ENCODE results near the gene HSPG2. TPM values are rescaled to one million over a fixed set of nuclear protein-coding genes. Genes with fewer than 3 reads are reported as not detected.
A peak's percentile ranks its signal among the peaks of the same experiment; 100 is the strongest.

Gene HSPG2
- total RNA-seq, 1 donor from 2014 or later: 257 TPM

GRCh38 chr1:21783679-21784603 lies 153.2 kb downstream of the HSPG2 start:
- Histone ChIP-seq H3K36me3 (no peaks in the 10 kb centered on the region), H3K27me3 (ENCODE audit: low read depth) (no peaks in the 10 kb centered on the region), H3K4me3 (peak overlapping the region; percentile 85), H3K9me3 (replicated peaks) (no peaks in the 10 kb centered on the region), H3K4me1 (peaks cover 39% of the 10 kb centered on the region), H3K27ac (replicated peaks) (peak overlapping the region; percentile 97)
- DNase-seq: no peak
- intact Hi-C loops (cut with micrococcal nuclease): no loop called here
- TF ChIP-seq CTCF (IDR thresholded peaks at IDR 0.05; ENCODE audit: borderline replicate concordance): no peak

DNA sequence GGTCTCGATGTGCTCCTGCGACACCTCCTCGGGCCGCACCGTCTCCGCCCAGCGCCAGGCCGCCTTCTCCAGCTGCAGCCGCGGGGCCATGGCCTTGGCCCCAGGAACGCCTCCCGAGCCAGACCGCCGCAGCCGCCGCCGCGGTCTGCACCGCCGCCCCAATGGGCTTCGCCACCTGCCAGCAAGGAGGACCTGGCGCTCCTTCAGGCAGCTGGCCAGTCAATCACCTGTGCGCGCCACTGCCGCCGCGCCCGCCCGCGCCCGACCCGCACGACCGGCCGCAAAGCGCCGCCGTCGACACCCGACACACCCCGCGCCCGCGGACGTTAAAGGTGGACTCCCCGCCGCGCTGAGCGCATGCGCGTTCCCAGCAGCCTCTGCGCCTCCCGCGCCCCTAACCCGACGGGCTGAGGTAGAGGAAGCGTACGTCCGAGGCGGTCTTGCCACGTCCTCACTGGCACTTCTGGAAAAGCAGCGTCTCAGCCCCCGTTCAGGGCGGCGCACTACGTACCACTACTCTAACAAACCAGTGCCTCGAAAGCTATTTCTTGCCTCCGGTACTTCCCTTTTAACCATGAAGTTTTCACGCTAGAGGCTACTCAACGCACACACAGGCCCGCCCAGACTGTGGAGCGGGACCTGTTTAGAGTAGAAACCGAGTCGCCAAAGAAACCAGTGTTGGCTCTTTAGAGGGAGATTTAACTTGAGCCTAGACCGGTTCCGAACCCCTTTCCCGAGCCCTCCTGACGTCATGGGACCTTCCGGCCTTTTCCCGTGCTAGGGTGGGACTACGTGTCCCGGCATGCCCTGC lies 154.0 kb downstream of the HSPG2 start, which contains the start of gene USP48:
Gene USP48 (minus strand): TSS at position 282 of the 811 bp plus-strand sequence. CDS start 192 bp downstream, at position 90.
- H3K36me3 ChIP-seq: no peaks in the 10 kb centered on the region
- intact Hi-C loops (cut with micrococcal nuclease): no loop called here
- peak; percentile 96 for DNase-seq

DNA sequence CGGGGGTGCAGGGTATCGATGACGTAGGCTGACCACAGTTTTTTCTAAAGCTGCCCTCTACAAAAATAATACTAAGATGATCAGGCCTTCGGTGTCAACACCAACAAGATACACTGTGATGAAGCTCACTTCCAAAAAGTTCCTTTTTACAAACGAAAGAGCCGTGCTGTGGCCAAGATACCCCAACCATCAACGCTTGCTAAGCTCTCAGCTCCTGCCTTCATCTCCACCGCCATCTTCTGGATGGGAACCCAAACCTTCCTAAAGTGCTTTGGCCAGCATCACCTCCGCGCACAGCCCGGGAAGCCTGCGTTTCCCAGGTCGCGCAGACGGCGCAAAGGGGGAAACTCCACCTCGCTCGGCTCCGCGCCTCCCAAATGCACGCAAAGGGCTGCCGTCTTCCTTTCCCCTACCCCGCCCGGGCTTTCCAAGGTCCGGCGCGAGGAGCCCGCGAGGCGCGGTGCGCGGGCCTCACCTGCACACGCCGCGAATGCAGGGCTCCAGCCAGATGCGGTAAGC lies 154.7 kb downstream of the HSPG2 start:
- Histone ChIP-seq H3K27me3 (ENCODE audit: low read depth) (no peaks in the 10 kb centered on the region), H3K9me3 (replicated peaks) (peaks cover 5% of the 10 kb centered on the region)
- intact Hi-C loops (cut with micrococcal nuclease): no loop called here

More for the DNA sequence above, 154.0 kb downstream of the HSPG2 start, which contains the start of gene USP48:
- Histone ChIP-seq H3K4me1 (peaks cover 39% of the 10 kb centered on the region), H3K27me3 (ENCODE audit: low read depth) (no peaks in the 10 kb centered on the region), H3K4me3 (peak within 1 kb of the TSS; percentile 85), H3K9me3 (replicated peaks) (no peaks in the 10 kb centered on the region), H3K27ac (replicated peaks) (peak within 1 kb of the TSS; percentile 97)
- TF ChIP-seq CTCF (IDR thresholded peaks at IDR 0.05; ENCODE audit: borderline replicate concordance): no peak

DNA sequence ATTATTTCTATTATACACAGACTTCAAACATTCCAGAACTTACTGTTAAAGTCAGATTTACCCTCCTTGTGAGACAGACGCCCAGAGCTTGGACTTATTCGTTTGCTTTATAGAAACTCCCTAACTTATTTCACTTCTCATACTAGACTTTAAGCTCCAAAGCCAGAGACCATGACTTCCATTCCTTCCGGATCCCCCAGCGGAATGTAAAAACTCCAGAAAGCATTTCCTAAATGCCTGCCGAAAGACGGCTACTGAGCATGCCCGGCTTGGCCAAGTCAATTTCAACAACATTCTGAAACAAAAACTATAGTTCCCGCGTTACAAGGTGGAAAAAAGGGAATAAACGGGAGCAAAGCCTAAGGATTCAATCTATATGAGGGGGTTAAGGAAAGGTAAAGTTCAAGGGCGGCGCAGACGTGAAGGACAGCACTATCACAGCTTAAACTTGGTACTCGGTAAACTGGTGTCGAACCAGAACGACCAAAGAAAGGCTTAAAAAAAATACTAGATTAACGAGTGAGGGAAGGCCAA lies 155.2 kb downstream of the HSPG2 start:
- peak overlapping the region; percentile 85 for H3K4me3 ChIP-seq
- no peak for TF ChIP-seq CTCF (IDR thresholded peaks at IDR 0.05; ENCODE audit: borderline replicate concordance)
- intact Hi-C loops (cut with micrococcal nuclease): no loop called here

More for the DNA sequence above, 154.7 kb downstream of the HSPG2 start:
- peak overlapping the region; percentile 85 for H3K4me3 ChIP-seq
- no peak for DNase-seq
- peaks cover 39% of the 10 kb centered on the region for H3K4me1 ChIP-seq
- TF ChIP-seq CTCF (IDR thresholded peaks at IDR 0.05; ENCODE audit: borderline replicate concordance): peak; percentile 35
- H3K36me3 ChIP-seq: no peaks in the 10 kb centered on the region
- H3K27ac ChIP-seq (replicated peaks): peak overlapping the region; percentile 97

More for the DNA sequence above, 155.2 kb downstream of the HSPG2 start:
- Histone ChIP-seq H3K36me3 (no peaks in the 10 kb centered on the region), H3K4me1 (peaks cover 39% of the 10 kb centered on the region), H3K27me3 (ENCODE audit: low read depth) (no peaks in the 10 kb centered on the region), H3K9me3 (replicated peaks) (peaks cover 6% of the 10 kb centered on the region), H3K27ac (replicated peaks) (peak overlapping the region; percentile 97)
- DNase-seq: no peak

All from left ventricle myocardium inferior (tissue), 1 donor.